Caco-2 (cell line): ENCODE measurements around the gene BCL2L13. TPM values are rescaled to one million over a fixed set of nuclear protein-coding genes. Genes with fewer than 3 reads are reported as not detected.

Experiments
- BruUV-seq: library from RNA; stranded (reverse); fragments of 400-500 nt; replicated peaks from 2 replicates; lab custom pipeline; 2021; lab: Mats Ljungman, UMichigan
- CTCF ChIA-PET: fragments of 300-600 bp; sonication (Branson Sonifier 250); formaldehyde crosslinking; loops from one replicate; lab custom pipeline; 2022; ENCODE audit warnings: antibody characterized with exemption; lab: Charles Lee
- POLR2A ChIA-PET: fragments of 300-600 bp; sonication (Branson Sonifier 250); formaldehyde crosslinking; loops from one replicate; lab custom pipeline; 2022; ENCODE audit warnings: antibody characterized with exemption; lab: Charles Lee
- DNase-seq, 2 experiments: peaks; one replicate each; pipeline versions ENCODE4 v3.0.0 to v3.0.0-alpha.2; 2020 to 2022
- H3K27me3 ChIP-seq: replicated peaks from 2 replicates; pipeline ENCODE4 v1.6.0; 2011; ENCODE audit warnings: low read length; ENCODE audit not compliant: control insufficient read depth, insufficient read depth
- H3K36me3 ChIP-seq: 2 replicates; pipeline ENCODE4 v1.5.1; 2011; ENCODE audit warnings: low read length; ENCODE audit not compliant: control insufficient read depth, insufficient read depth
- H3K4me1 ChIP-seq: fragments of 250-450 bp; sonication (Bioruptor Pico); 2 replicates; pipeline ENCODE4 v1.5.1; 2020; ENCODE audit warnings: mild to moderate bottlenecking
- H3K4me3 ChIP-seq: 2 replicates; pipeline ENCODE4 v1.5.1; 2011; ENCODE audit warnings: low read depth, mild to moderate bottlenecking, control low read depth, low read length
- H3K9me3 ChIP-seq: fragments of 250-450 bp; sonication (Bioruptor Pico); 2 replicates; pipeline ENCODE4 v1.5.1; 2020; ENCODE audit warnings: mild to moderate bottlenecking, moderate library complexity
- H3K27ac Mint-ChIP-seq: one replicate; pipeline ENCODE4 v1.8.0; 2022; ENCODE audit warnings: mixed read lengths; ENCODE audit not compliant: unreplicated experiment
- H3K27me3 Mint-ChIP-seq: one replicate; pipeline ENCODE4 v1.8.0; 2022; ENCODE audit warnings: mixed read lengths; ENCODE audit not compliant: insufficient read depth, unreplicated experiment
- H3K36me3 Mint-ChIP-seq: one replicate; pipeline ENCODE4 v1.8.0; 2022; ENCODE audit warnings: mild to moderate bottlenecking, mixed read lengths; ENCODE audit not compliant: insufficient read depth, unreplicated experiment
- H3K4me1 Mint-ChIP-seq: one replicate; pipeline ENCODE4 v1.8.0; 2022; ENCODE audit warnings: low read depth, mixed read lengths; ENCODE audit not compliant: unreplicated experiment
- H3K4me3 Mint-ChIP-seq: one replicate; pipeline ENCODE4 v1.8.0; 2022; ENCODE audit warnings: mild to moderate bottlenecking, moderate library complexity, mixed read lengths; ENCODE audit not compliant: unreplicated experiment
- H3K9me3 Mint-ChIP-seq: one replicate; pipeline ENCODE4 v1.8.0; 2022; ENCODE audit warnings: mixed read lengths; ENCODE audit not compliant: unreplicated experiment
- intact Hi-C: fragments of 100-400 bp; cut with micrococcal nuclease; formaldehyde crosslinking; loops from one replicate; pipeline ENCODE4 v1.10.0; 2022; ENCODE audit not compliant: unreplicated experiment
- total RNA-seq: library from RNA; stranded (reverse); gene quantifications from 2 replicates; pipeline ENCODE4 v1.2.3, GENCODE V29; 2022
- TF ChIP-seq, protein P1 (sequence below), 2 experiments: fragments of 200-600 bp in 1 of 2; IDR thresholded peaks; 1 replicate in 1 of 2; 2 replicates in 1 of 2; pipeline versions ENCODE4 v1.5.1 to v1.8.0; 2011 to 2022; ENCODE audit warnings: antibody characterized with exemption in 1 of 2, control low read depth in 1 of 2, inconsistent platforms in 1 of 2, low read depth in 1 of 2, low read length in 1 of 2, mild to moderate bottlenecking in 1 of 2, moderate library complexity in 1 of 2; ENCODE audit not compliant: insufficient read depth in 1 of 2, severe bottlenecking in 1 of 2, unreplicated experiment in 1 of 2

Gene BCL2L13
- total RNA-seq, 1 experiment from 2014 or later = 34.3 TPM

DNA sequence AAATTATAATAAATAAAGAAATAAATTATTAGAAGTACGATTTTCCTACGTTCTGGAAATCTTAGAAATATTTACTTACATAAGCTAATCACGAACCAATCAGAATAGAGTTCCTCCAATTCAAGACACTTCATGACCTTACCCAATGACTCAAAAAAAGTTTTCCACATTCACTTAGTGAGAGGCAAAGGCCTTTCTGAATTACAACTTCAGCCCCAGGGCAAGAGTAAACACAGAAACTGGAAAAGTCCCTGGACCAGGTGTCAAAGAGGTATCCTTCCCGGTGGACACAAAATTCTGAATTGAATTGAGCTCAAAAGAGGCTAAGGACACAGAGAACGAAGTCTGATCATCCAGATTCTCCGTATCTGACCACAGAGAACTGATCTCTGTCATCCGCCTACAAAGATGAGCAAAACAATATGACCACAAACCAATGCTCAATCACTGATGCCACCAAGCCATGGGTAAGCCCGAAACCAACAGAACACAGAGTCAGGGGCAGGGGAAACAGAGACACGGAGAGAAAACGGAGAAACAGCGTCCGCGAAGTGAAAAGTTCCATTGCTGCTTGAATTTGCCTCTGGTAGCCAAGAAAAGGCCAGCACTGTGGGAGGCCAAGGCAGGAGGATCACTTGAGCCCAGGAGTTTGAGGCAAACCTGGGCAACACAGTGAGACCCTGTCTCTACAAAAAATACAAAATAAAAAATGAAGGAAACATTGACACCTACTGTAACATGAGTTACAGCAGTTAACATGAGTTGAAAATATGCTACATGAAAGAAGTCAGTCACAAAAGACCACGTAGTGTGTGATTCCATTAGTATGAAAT, 128.9 kb downstream of the BCL2L13 start:
- Mint-ChIP-seq H3K9me3 (no peaks in the 10 kb centered on the region), H3K27ac (no peak overlapping the region), H3K4me3 (no peak overlapping the region), H3K27me3 (no peaks in the 10 kb centered on the region), H3K36me3 (no peaks in the 10 kb centered on the region), H3K4me1 (peaks cover 7% of the 10 kb centered on the region)
- Histone ChIP-seq H3K36me3 (no peaks in the 10 kb centered on the region; the same call in 1 of the 2 replicates), H3K4me1 (no peaks in the 10 kb centered on the region), H3K4me3 (no peak overlapping the region), H3K27me3 (no peaks in the 10 kb centered on the region), H3K9me3 (no peaks in the 10 kb centered on the region)
- TF ChIP-seq, protein P1, sequence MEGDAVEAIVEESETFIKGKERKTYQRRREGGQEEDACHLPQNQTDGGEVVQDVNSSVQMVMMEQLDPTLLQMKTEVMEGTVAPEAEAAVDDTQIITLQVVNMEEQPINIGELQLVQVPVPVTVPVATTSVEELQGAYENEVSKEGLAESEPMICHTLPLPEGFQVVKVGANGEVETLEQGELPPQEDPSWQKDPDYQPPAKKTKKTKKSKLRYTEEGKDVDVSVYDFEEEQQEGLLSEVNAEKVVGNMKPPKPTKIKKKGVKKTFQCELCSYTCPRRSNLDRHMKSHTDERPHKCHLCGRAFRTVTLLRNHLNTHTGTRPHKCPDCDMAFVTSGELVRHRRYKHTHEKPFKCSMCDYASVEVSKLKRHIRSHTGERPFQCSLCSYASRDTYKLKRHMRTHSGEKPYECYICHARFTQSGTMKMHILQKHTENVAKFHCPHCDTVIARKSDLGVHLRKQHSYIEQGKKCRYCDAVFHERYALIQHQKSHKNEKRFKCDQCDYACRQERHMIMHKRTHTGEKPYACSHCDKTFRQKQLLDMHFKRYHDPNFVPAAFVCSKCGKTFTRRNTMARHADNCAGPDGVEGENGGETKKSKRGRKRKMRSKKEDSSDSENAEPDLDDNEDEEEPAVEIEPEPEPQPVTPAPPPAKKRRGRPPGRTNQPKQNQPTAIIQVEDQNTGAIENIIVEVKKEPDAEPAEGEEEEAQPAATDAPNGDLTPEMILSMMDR (IDR thresholded peaks at IDR 0.05; ENCODE audit: insufficient read depth in 1 of 2, low read depth in 1 of 2, low read length in 1 of 2, severe bottlenecking in 1 of 2, unreplicated experiment in 1 of 2) = no peak
- intact Hi-C loops = loop anchor here (1.0 kb wide), 1 partner anchor 25 kb away; no protein-coding TSS in a partner anchor
- CTCF ChIA-PET = interaction anchor here (0.6 to 1.0 kb wide), 3 partner anchors 18 to 1411 kb away, joined by 3 to 4 read pairs (median 3); partner anchors contain the start of gene SLC25A1
- no TSS peak for BruUV-seq
- no peak for DNase-seq
- POLR2A ChIA-PET = no interaction called here

DNA sequence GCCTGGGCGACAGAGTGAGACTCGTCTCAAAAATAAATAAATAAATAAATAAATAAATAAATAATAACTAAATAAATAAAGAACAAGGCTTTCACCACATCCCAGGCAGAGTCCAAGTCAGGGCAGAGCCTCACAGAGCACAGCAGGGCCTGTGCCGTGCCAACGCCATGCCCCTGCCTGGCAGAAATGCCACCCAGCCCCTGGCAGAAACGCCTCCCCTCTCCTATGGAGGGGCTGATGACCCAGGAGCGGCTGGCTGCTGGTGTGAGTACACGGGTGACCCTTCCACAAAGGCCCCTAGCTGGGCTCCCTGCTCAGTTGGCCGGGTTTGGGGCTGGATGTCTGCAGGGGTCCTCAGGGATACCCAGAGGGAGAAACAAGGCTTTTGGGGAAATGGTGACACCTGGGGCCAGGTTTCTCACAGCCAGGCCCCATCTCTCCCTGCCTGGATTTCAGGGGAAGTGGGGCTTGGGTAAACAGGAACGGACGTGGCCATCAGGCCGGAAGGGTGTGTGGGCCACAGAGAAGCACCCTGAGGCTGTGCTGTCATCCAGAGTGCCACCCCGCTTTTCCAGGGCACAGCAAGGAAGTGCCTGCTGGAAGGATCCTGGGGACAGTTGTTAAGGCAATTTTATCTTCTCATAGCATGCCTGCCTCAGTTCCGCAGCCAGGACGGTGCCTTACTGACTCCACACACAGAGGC, 130.6 kb downstream of the BCL2L13 start:
- Histone ChIP-seq H3K27me3 (no peaks in the 10 kb centered on the region), H3K4me1 (peaks cover 9% of the 10 kb centered on the region; the same call in 1 of the 2 replicates), H3K36me3 (no peaks in the 10 kb centered on the region; the same call in 1 of the 2 replicates), H3K9me3 (no peaks in the 10 kb centered on the region), H3K4me3 (no peak overlapping the region)
- peaks cover 7% of the 10 kb centered on the region for H3K36me3 Mint-ChIP-seq
- no peak for DNase-seq
- H3K4me3 Mint-ChIP-seq = no peak overlapping the region
- TF ChIP-seq, protein P1 (IDR thresholded peaks at IDR 0.05; ENCODE audit: insufficient read depth in 1 of 2, low read depth in 1 of 2, low read length in 1 of 2, severe bottlenecking in 1 of 2, unreplicated experiment in 1 of 2) = no peak
- no peaks in the 10 kb centered on the region for H3K27me3 Mint-ChIP-seq
- no peak overlapping the region for H3K27ac Mint-ChIP-seq
- ChIA-PET POLR2A (no interaction called here), CTCF (no interaction called here)
- H3K9me3 Mint-ChIP-seq = no peaks in the 10 kb centered on the region
- intact Hi-C loops = no loop called here
- H3K4me1 Mint-ChIP-seq = peaks cover 9% of the 10 kb centered on the region
- BruUV-seq = no TSS peak

DNA sequence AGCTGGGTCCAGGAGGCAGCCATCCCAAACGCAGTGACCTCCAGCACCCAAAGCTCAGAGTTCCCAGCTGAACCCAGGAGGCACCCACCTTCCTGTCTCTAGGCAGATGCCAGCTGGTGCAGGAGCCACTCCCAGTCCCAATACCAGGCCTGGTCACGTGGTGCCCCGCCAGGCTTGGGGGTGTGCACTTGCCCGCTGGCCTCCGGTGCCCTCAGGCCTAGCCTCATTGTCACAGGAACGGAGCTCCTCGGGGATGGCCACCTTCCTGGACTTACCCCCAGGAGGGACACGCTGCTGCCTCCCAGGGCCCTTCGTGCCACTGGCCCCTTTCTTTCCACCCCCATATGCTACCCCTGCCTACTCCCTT, 131.1 kb downstream of the BCL2L13 start:
- DNase-seq = no peak
- BruUV-seq = no TSS peak
- H3K27me3 Mint-ChIP-seq = no peaks in the 10 kb centered on the region
- Histone ChIP-seq H3K9me3 (no peaks in the 10 kb centered on the region), H3K36me3 (no peaks in the 10 kb centered on the region; the same call in 1 of the 2 replicates), H3K4me1 (peaks cover 9% of the 10 kb centered on the region; the same call in 1 of the 2 replicates), H3K27me3 (no peaks in the 10 kb centered on the region), H3K4me3 (no peak overlapping the region)
- no peak overlapping the region for H3K27ac Mint-ChIP-seq
- intact Hi-C loops = no loop called here
- TF ChIP-seq, protein P1 (IDR thresholded peaks at IDR 0.05; ENCODE audit: insufficient read depth in 1 of 2, low read depth in 1 of 2, low read length in 1 of 2, severe bottlenecking in 1 of 2, unreplicated experiment in 1 of 2) = no peak
- ChIA-PET CTCF (no interaction called here), POLR2A (no interaction called here)
- no peak overlapping the region for H3K4me3 Mint-ChIP-seq
- H3K36me3 Mint-ChIP-seq = peaks cover 7% of the 10 kb centered on the region
- peaks cover 6% of the 10 kb centered on the region for H3K4me1 Mint-ChIP-seq
- no peaks in the 10 kb centered on the region for H3K9me3 Mint-ChIP-seq
